Stromal cell of bone marrow (primary cell): ENCODE results near the gene HORMAD2.

ENCODE experiments used
- DNase-seq: peaks from one replicate; pipeline ENCODE4 v3.0.0-alpha.2; 2012; ENCODE audit warnings: low read depth

Gene HORMAD2

GRCh38 chr22:30169002-30169401 lies 88.7 kb downstream of the HORMAD2 start:
- no peak for DNase-seq

GRCh38 chr22:30170129-30170528 lies 89.9 kb downstream of the HORMAD2 start:
- no peak for DNase-seq

DNA sequence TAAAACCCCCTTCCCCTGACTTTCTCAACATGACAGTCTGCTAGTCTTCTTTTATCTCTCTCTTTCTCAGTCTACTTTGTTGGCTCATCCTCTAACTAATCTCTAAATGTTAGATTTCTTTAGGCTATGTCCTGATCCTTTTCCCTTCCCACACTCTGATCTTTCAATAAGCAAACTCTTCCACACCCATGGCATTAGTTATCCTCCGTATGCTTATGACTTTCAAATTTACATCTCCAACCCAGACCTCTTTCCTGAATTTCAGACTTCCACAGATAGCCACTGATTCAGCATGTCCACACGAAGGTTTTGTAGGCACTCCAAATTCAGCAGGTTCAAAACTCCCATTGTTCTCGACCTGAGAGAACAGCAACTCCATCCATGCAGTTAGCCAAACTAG lies 90.7 kb downstream of the HORMAD2 start:
- no peak for DNase-seq

DNA sequence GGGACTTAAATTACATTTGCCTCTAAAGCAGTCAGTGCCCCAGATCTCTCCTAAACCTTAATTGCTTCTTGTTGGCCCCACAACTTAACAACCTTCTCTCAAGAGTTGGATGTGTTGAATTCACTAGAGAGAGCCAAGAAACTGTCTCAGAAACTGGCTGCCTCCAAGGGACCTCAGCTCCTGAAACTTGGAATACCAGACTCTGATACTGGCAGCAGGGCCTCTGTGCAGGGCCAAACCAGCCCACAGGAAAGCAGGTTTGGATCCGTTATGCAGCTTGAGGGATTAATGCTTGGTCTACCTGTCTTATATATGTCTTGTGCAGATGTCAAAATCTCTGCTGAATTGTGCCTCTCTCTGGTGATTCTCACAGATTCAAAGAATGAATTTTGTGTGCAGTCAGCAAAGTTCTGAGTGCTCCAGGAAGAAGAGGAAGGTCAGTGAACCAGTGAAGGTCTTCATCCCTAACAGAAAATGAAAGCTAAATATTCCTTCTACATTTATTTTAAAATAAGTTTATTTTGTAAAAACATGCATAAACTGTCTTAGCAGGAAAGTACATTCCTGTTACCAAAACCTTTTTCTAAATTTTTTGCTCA lies 95.5 kb downstream of the HORMAD2 start:
- DNase-seq, result no peak

GRCh38 chr22:30176431-30176830 lies 96.2 kb downstream of the HORMAD2 start:
- no peak for DNase-seq

GRCh38 chr22:30178181-30179126 lies 98.2 kb downstream of the HORMAD2 start:
- DNase-seq, result no peak

GRCh38 chr22:30180616-30181015 lies 100.4 kb downstream of the HORMAD2 start:
- DNase-seq, result no peak

DNA sequence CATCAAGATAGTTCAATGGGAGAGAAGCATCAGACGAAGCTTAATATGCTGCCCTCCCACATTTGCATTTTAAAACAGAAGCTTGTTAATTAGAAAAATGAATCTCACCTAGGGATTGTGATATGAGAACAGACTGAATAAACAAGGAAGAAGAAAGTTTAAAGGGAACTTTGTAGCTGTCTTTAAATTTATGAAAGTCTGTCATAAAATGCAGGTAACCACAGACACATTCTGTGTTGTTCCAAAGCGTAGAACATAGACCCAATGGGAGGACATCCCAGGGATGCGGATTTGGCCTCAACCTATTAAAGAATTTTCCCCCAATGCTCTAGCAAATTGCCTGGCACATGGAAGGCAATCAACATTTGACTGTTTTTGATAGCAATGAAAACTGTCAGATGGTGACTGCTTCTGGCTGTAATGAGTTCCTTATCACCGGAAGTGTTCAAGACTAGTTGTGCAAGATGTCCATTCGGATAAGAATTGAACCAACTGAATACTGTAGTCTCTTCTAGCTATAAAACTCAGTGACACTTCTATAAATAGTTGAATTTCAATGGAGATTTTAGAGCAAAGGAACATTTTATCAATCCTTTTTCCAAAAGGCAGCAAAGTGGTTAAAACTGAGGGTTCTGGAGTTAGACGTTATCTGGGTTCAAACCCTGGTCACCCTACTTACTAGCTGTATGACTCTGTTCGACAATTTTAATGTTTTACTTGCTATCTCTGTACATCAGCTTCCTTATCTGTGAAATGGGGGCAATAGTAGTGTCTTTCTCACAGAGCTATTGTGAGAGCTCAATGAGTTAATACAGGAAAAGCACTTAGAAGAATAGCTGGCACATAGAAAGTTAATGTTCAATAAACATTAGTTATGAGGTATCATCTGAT lies 101.4 kb downstream of the HORMAD2 start:
- DNase-seq, result no peak

- DNase-seq, result no peak
Observed at GRCh38 chr22:30182350-30182745, 102.1 kb downstream of the HORMAD2 start.

GRCh38 chr22:30182815-30183214 lies 102.6 kb downstream of the HORMAD2 start:
- no peak for DNase-seq

- no peak for DNase-seq
Observed at GRCh38 chr22:30183271-30183670, 103.0 kb downstream of the HORMAD2 start.

GRCh38 chr22:30183861-30184278 lies 103.6 kb downstream of the HORMAD2 start:
- no peak for DNase-seq

DNA sequence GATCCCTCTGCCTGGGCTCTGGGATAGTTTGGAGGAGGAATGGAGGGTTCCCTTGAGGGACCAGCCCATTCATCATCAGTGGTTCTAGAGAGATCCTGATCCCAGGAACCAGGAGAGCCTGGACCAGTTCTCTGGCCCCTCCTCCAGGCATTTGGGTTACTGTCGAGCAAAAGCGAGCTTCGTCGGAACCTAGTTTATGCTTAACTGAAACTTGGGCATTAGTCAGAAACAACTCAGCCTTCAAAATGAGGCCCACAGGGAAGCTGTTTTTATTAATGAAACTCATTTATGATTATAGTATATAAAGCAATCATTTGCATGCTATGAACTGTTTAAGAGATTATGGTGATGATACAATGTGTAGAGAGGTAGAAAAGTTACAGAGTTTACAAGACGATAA lies 104.9 kb downstream of the HORMAD2 start:
- DNase-seq, result no peak

DNA sequence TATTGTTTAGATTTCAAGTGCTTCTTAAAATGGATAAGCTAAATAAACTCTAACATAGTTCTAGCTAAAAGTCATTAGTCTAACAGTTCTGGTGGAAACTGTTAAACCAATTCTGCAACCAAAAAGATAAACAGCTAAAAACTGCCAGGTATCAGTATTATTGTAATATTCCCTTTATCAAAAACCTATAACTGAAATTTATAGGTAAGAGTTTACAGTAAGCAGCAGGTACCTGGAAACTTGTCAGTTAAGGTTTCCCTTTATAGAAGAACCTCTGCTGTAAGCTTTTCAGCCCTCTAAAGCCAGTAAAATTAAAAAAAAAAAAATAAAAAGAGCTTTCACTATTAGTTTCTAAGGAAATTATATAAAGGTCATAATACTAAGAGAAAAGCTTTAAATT lies 105.3 kb downstream of the HORMAD2 start:
- no peak for DNase-seq

- no peak for DNase-seq
Observed at GRCh38 chr22:30186041-30186440, 105.8 kb downstream of the HORMAD2 start.

DNA sequence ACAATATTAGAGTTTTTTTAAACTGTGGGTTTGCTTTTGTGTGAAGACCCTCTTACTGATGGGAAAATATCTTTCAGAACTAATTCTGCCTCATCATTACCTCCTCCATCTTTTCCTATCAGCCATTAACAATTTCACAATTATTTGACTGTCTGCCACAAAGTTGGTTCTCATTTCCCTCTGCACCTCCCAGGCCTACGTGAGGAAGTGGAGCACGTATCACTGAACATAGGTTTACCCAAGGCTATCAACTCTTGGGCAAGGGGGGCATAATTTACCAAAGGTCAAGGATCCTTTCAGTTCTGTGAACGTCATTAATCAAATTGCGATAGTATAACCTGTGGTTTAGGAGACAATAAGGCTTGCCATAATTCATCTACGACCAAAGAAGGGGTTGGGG lies 106.2 kb downstream of the HORMAD2 start:
- no peak for DNase-seq

DNA sequence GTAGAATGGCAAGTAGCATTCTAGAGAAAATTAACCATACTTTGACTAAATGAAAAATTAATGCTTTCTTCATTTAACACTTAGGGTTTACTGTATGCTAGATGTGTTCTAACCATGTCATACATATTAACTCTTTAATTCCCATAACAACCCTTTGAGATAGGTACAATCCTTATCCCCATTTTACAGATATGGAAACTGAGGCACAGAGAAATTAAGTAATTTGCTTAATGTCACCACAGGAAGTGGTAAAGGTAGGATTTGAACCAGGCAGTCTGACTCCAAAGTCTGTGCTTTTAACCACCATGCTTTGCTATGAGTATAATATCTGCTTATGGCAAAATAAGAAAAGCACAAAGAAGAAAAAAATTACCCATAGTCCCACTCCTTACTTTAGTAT lies 106.8 kb downstream of the HORMAD2 start:
- no peak for DNase-seq

DNA sequence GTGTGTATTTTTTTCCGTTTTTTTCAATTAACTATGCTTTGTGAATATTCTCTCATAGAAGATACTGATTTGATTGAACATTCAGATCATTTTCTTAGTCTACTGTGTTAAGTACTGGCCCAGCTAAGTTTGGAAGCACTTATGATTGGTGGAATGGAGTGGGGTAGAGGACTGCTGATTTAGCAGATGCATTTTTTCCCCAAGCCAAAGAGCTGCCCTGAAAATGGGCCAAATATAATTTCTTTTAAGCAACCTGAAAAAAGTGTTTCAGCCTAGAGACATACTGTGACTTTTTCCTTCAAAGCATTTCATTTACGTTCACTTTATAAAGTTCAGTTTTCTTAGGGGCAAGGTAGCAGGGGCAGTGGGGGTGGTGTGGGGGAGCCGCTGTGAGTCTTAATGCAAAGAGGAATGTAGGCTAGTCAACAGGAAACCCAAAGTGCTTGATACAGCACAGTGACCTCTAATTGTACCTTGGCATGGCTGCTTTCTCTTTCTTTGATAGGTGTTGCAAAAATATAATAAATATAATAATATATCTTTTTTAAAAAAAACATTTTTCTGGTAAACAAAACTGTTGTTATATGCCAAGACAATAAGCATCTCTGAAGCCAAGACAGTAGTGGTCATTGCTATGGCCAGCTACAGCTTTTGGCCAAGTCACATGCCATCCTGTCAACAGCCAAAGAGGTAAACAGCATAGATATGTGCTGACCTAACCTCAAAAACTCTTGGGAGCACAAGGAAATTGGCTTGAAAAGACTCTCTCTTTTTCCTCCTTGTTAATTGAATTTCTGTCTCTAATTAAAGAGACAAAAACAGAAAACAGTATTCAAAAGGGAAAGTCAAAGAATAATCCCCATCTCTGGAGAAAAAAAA lies 107.5 kb downstream of the HORMAD2 start:
- DNase-seq, result no peak

DNA sequence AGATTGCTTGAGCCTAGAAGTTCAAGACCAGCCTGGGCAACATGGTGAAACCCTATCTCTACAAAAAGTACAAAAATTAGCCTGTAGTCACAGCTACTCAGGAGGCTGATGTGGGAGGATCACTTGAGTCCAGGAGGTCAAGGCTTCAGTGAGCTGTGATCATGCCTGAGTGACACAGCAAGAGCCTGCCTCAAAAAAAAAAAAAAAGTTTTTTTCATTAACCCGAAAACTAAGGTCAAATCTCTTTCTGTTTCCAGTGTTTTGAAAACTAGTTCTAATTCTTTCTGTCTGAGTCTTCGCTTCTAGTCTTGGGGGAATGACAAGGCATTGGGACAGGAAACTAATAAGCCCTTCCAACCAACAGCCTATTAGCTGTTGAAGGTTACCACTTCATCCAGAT lies 108.6 kb downstream of the HORMAD2 start:
- no peak for DNase-seq

DNA sequence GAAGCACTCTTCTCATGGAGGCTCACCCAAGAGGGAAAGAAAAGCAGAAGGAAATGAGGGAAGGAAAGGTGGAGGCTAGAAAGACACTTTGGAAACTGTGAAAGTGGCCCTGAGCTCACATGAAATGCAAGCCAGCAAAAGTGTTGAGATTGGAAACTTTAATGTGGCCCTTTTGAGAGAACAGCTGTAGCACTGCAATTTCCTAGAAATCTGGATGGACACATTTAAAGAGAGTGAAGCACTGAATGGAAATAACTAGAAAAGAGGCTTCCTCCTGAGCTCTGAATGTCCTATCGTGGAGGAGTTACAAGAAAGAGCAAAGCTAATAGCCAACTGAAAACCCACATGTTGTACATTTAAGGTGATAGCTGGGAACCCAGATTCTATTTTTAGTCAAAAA lies 110.3 kb downstream of the HORMAD2 start:
- DNase-seq, result no peak

DNA sequence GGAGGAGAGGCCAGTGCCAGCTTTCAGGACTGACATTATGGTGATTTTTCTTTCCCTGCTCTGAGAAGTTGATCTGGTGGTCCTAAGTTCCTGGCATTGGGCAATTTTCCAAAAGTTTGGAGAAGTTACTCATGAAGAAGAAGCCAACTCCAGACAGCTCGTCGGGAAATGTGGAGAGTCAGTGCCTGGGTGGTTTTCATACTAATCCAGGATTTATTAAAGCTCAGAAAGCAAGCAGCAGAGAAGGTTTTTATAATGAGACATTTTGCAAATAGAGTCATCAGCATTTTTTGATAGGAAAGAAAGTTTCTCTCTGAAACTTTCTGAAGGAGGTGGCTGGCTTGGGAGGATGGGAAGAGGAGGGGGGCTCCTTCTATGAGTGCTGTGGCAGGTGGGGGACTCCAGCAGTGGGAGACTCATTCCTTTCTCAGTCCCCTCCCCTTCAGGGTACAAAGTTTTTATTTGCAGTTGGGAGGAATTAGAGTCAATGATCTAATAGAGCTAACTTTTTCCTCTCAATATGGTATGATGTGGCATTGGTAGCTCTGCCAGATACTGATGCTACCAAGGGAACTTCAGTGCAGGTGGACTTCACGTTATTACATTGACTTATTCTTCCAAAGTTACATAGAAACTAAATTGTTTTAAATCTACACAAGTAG lies 110.9 kb downstream of the HORMAD2 start:
- no peak for DNase-seq
